ENCODE measurements around the gene ATOH8.

The ATOH8 gene

GRCh38 chr2:85736456-85737355 is 17.1 kb upstream of the ATOH8 start:
- DNase-seq = no peak

GRCh38 chr2:85737481-85737880 is 16.3 kb upstream of the ATOH8 start:
- no peak for DNase-seq

- DNase-seq = no peak
These were observed 15.8 kb upstream of the ATOH8 start for GRCh38 chr2:85737961-85738360.

- DNase-seq = no peak
These were observed 13.6 kb upstream of the ATOH8 start for GRCh38 chr2:85740193-85740592.

DNA sequence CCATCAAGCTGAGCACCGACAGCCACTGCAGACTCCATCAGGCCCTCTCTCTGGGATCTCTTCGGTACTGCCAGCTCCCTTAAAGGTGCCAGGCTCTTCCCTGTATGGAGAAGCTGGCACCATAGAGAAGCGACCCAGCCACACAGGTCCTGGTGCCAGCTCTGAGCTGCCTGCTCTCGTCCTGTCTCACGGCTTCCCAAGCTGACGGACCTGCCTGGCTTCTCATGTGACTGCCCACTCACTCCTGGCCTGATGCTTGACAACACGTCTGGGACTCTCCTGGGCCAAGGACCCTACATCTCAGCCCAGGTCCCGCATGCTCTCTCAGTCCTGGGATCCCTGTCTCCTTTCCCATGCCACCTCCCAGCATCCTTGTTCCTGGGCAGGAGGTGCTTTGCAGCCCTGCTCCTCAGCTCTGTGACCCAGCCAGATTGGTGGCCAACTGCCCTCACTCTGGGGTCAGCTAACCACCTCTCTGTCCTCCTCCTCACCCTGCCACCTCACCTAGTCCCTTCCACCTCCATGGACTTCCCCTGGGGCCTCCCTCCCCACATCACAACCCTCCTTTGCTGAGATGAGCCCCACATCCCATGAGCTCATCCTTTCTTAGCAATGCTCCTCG is 12.5 kb upstream of the ATOH8 start:
- no peak for DNase-seq

- DNase-seq = peak; percentile 64
These were observed 11.8 kb upstream of the ATOH8 start for GRCh38 chr2:85741833-85742455.

- no peak for DNase-seq
These were observed 10.3 kb upstream of the ATOH8 start for GRCh38 chr2:85743304-85743978.

- DNase-seq = no peak
These were observed 9.7 kb upstream of the ATOH8 start for GRCh38 chr2:85744055-85744454.

DNA sequence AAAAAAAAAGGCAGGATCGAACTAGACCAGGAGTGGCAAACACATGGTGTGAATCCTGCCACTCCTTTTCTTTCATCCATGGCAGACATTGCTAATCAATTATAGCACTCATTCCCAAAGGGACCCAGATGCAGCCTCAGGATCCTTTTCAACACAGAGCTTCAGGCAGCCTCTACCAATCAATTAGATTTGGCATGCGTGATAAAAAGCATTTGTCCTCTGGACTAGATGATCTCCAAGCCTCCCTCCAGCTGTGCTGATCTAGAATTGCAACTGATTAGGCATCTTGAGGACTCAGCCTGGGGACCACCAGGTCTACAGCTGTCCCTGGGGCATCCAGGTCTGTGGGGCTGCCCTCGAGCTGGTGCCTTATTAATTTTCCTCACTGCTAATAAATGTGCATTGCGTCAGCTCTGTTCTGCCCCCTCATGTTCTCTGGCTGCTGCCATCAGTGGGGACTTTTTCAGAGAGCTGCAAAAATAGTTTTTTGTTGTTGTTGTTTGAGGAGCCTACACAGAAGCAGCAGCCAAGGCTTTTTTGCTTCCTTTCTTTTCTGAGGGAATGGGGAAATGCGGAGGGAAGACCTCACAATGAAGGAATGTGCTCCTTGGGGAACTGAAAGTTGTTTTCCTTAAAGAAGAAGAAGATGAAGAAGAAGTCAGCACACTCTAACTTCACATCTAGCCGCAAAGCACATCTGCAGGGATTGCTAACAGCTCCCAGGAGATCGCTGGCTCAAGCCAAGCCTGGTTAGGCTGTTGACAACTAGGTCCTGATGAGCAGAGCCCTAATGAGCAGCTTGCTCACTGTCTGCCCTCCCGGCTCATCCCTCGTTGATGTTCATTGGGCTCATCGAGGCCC is 8.8 kb upstream of the ATOH8 start:
- no peak for DNase-seq

DNA sequence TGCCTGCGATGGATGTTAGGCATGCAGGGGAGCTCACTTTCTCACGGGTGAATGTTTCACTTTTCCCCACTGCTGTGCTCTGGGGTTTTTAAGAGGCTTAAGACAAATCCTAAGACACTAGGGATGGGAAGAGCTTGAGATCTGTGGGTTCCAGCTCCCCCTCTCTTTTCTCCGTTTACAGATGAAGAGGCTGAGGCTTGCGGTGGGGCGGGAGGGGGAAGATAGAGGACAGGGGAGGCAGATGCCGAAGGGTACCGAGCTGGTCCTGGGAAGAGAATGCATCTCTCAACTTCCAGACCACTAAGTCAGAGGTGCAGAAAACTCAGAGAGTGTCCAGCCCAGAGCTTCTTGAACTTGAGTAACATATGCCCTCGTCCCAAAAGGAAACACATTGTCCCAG is 8.2 kb upstream of the ATOH8 start:
- no peak for DNase-seq

DNA sequence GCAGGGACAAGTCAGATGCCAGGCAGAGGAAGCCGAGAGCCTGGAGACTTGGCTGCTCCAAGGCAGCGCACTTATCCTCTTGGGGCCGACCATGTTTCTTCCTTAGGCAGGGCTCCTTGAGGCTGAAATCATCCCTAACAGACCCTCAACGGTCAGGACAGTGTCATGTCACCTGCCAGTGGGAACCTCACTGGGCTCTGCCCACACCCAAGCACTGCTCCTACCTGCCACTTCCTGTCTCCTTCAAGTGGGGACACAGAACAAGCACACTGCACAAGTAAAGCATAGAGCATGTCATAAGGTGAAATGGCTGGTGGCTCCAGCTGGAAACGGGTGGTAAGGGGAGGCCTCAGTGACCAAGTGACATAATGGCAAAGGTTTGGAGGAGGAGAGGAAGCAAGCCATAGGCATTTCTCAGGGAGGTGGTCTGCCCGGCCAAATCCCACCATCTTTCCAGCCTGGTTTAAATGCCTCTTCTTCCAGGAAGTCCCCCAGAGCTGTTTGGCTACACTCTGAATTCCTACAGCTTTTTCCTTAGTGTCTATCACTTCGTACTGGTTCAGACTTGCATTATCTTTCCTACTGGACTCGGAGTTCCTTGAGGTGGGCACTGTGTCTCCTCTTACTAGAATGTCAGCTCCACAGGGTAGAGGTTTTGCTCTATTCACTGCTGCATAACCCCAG is 7.3 kb upstream of the ATOH8 start:
- no peak for DNase-seq

- no peak for DNase-seq
These were observed 6.3 kb upstream of the ATOH8 start for GRCh38 chr2:85747441-85747840.

DNA sequence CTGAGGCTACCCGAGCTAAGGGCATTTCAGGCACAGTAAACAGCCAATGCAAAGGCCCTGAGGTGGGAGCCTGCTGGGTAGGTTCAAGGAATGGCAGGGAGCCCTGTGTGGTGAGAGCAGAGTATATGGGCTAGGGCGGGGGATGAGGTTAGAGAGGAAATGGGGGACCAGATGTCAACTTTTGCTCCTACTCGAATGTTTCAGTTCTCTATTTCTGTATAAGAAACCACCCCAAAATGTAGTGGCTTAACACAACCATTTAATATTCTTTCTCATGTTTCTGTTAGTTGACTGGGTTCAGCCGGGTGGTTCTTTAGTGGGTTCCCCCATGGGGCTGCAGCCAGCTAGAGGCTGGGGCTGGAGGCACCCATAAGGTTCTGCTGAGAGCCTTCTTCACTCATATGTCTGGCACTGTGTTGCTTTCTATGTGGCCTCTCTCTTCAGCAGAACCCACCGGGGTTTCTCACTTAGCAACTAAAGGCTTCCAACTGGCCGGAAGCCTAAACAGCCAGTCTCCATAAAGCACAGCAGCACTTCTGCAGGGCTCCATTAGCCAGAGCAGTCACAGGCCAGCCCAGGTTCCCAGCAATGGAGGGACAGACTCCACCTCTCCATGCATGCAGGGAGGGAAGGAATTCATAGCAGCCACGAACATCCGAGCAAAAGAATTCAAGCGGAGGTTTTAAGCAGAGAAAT is 5.6 kb upstream of the ATOH8 start:
- DNase-seq = no peak

- DNase-seq = no peak
These were observed 4.6 kb upstream of the ATOH8 start for GRCh38 chr2:85748985-85749875.

DNA sequence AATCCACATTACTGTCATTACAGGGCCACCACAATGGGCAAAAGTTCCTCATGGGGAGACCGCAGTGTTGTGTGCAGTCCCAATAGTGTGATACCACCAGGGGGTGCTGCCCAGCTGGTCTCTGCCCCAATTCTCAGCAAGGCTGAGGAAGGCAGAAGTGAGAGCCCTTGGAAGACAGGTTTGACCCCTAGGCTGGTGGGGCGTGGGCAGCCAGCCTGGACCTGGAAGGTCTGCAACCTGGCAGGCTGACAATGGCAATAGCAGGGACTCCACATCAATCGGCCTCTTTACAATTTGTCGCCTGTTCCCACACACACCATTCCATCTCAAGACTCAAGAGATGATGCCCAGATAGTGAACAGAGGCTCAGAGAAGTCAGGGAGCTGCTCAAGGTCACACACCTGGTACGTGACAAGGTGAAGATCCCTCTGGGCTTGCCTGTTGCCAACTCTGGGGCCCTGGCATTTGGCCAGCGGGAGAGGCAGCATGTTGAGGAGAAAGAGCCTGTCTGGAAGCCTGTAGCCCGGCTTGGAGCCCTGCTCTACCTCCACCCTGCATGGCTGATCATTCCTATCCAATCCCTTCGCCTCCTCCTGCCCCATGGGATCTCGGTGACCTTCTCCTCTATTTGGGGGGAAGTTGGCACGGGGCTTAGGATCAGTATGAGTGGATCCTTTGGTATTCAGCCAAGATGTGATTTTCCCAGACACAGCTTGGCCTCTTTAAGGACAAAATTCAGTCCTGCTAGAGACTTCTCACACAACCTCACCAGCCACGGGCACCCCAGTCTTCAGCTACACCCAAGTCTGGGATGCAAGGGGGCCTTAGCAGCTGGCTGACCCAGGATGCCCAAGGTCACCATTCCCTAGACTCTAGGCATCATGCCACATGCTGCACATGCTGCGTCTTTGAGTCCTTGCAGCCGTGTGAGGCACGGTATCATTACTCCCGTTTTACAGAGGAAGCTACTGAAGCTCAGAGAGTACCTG is 2.9 kb upstream of the ATOH8 start:
- no peak for DNase-seq

DNA sequence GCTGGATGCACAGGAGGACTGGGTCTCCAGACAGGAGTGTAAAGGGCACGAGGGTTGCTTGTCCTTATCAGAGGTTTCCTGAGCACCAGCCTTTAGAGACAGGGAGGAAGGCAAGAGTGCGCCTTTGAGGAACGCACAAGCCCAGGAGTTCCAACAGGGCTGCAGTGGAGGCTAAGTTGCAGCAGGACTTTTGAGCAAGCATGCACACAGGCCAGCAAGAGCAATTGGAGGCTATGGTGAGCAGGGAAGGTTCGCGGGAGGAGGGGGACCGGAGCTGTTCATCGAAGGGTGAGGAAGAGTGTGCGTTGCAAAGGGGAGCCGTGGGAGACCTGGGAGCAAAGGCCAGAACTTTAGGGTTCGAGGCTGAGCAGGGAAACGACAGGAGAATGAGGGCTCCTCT is 2.2 kb upstream of the ATOH8 start:
- no peak for DNase-seq

- no peak for DNase-seq
These were observed 711 bp upstream of the ATOH8 start for GRCh38 chr2:85753035-85753524.

DNA sequence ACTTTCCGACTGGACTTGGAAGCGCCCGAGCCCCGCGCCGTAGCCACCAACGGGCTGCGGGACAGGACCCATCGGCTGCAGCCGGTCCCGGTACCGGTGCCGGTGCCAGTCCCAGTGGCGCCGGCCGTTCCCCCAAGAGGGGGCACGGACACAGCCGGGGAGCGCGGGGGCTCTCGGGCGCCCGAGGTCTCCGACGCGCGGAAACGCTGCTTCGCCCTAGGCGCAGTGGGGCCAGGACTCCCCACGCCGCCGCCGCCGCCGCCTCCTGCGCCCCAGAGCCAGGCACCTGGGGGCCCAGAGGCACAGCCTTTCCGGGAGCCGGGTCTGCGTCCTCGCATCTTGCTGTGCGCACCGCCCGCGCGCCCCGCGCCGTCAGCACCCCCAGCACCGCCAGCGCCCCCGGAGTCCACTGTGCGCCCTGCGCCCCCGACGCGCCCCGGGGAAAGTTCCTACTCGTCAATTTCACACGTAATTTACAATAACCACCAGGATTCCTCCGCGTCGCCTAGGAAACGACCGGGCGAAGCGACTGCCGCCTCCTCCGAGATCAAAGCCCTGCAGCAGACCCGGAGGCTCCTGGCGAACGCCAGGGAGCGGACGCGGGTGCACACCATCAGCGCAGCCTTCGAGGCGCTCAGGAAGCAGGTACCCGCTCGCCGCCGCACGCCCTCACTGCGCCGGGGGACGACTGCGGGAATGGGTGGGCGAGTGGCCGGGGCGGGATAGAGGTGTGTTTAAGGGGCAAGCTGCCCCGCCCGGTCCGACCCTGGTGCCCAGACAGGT is 713 bp downstream of the ATOH8 start:
- peak; percentile 39 for DNase-seq
